ENCODE measurements around the gene COLEC12. TPM values are rescaled to one million over a fixed set of nuclear protein-coding genes. Genes with fewer than 3 reads are reported as not detected.

COLEC12 gene
- total and polyA plus RNA-seq, 2 donors (not counting 3 experiments of a cell fraction or from before 2014, with no cell fraction given), result 8.0 to 17.1 TPM

DNA sequence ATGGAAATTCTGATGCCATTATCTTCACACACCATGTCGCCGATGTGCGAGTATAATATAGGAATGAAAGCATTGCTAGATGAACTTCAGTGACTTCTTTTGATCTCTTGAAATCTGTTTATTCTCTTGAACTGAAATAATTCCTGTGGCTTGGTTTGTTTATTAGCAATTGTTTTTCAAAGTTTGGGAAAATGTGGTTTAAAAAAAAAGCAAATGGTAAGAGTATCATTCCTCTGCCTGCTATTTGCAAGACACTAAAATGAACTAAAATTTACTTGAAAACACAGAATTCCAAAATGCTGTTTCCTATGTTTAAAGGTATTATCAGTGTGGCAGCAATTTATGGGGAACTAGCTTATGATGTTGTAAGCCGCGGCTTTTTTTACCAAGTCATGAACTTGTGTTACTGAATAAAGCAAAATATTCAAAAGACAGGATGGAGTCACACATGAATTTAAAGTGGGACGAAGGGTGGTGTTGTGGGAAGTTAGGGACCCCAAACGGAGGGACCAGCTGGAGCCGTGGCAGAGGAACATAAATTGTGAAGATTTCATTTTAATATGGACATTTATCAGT lies 96.4 kb downstream of the COLEC12 start:
- Histone ChIP-seq H3K4me2 (ENCODE audit: insufficient read depth, low read length) (no peak overlapping the region), H3K36me3 (ENCODE audit: control insufficient read depth in 2 of 2, extremely low read depth in 1 of 2, insufficient read depth in 2 of 2, low read length in 2 of 2) (no peaks in the 10 kb centered on the region), H2AFZ (ENCODE audit: low read depth, low read length) (no peak overlapping the region), H3K9me3 (replicated peaks; ENCODE audit: control insufficient read depth, insufficient read depth, low read length) (no peaks in the 10 kb centered on the region), H3K27me3 (ENCODE audit: control insufficient read depth in 2 of 2, insufficient read depth in 2 of 2, low read length in 2 of 2) (no peaks in the 10 kb centered on the region), H3K4me1 (ENCODE audit: control insufficient read depth, extremely low read depth, insufficient read depth, low read length) (no peaks in the 10 kb centered on the region), H3K4me3 (replicated peaks in 1 of 3; ENCODE audit: insufficient read depth in 1 of 3, low read depth in 1 of 3, low read length in 3 of 3) (no peak overlapping the region), H3K9ac (replicated peaks; ENCODE audit: extremely low read depth, insufficient read depth, low read length) (no peak overlapping the region), H4K20me1 (replicated peaks; ENCODE audit: control insufficient read depth, extremely low read depth, insufficient read depth, low read length) (no peaks in the 10 kb centered on the region), H3K27ac (ENCODE audit: insufficient read depth, low read depth, low read length) (no peak overlapping the region), H3K79me2 (ENCODE audit: control insufficient read depth, insufficient read depth, low read length) (no peaks in the 10 kb centered on the region), H3K9me1 (replicated peaks; ENCODE audit: control insufficient read depth, extremely low read depth, insufficient read depth, low read length) (no peaks in the 10 kb centered on the region)
- TF ChIP-seq, protein P1, sequence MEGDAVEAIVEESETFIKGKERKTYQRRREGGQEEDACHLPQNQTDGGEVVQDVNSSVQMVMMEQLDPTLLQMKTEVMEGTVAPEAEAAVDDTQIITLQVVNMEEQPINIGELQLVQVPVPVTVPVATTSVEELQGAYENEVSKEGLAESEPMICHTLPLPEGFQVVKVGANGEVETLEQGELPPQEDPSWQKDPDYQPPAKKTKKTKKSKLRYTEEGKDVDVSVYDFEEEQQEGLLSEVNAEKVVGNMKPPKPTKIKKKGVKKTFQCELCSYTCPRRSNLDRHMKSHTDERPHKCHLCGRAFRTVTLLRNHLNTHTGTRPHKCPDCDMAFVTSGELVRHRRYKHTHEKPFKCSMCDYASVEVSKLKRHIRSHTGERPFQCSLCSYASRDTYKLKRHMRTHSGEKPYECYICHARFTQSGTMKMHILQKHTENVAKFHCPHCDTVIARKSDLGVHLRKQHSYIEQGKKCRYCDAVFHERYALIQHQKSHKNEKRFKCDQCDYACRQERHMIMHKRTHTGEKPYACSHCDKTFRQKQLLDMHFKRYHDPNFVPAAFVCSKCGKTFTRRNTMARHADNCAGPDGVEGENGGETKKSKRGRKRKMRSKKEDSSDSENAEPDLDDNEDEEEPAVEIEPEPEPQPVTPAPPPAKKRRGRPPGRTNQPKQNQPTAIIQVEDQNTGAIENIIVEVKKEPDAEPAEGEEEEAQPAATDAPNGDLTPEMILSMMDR (IDR thresholded peaks at IDR 0.05; ENCODE audit: extremely low read depth in 1 of 2, insufficient read depth in 1 of 2, low read depth in 1 of 2, low read length in 2 of 2), result no peak
- TF ChIP-seq POLR2A (IDR thresholded peaks at IDR 0.05; ENCODE audit: low read depth, low read length) (no peak), MYC (IDR thresholded peaks at IDR 0.05; ENCODE audit: low read depth, low read length) (no peak), FOS (IDR thresholded peaks at IDR 0.05; ENCODE audit: borderline replicate concordance, insufficient read depth, low read length) (no peak), GATA2 (IDR thresholded peaks at IDR 0.05; ENCODE audit: insufficient read depth, insufficient read length, low read depth, low read length) (no peak), JUN (IDR thresholded peaks at IDR 0.05; ENCODE audit: borderline replicate concordance, insufficient read depth, insufficient read length, low read depth) (no peak), POLR2AphosphoS5 (IDR thresholded peaks at IDR 0.05; ENCODE audit: insufficient read depth, low read depth, low read length) (no peak), EZH2 (IDR thresholded peaks at IDR 0.05; ENCODE audit: borderline replicate concordance, low read depth, low read length, severe bottlenecking) (no peak)
- TF ChIP-seq, protein P2, sequence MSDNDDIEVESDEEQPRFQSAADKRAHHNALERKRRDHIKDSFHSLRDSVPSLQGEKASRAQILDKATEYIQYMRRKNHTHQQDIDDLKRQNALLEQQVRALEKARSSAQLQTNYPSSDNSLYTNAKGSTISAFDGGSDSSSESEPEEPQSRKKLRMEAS (IDR thresholded peaks at IDR 0.05; ENCODE audit: insufficient read depth, insufficient read length), result no peak
- no peak for DNase-seq (ENCODE audit: low read depth, low spot score)
- dilution Hi-C loops (cut with MboI; ENCODE audit: extremely low pct_ligation_motif_present, low sequenced_read_pairs) (no loop called here), intact Hi-C loops (cut with micrococcal nuclease) (no loop called here)
- ChIA-PET CTCF (no interaction called here), POLR2A (no interaction called here)
- BruUV-seq (replicated peaks), result no TSS peak
- no peak for FAIRE-seq
